ENCODE measurements around the gene XRCC5.
A peak's percentile ranks its signal among the peaks of the same experiment; 100 is the strongest.

Gene XRCC5

DNA sequence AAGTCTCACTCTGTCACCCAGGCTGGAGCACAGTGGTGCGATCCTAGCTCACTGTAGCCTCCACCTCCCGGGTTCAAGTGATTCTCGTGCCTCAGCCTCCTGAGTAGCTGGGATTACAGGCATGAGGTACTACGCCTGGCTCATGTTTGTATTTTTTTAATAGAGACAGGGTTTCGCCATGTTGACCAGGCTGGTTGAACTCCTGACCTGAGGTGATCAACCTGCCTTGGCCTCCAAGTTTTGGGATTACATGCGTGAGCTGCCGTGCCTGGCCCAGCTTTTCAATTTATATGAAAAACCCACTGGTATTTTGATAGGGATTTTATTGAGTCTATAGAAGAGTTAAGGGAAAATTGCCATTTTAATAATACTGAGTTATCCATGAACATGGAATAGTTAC lies 63.3 kb downstream of the XRCC5 start:
- DNase-seq (ENCODE audit: insufficient read length, low spot score) (no peak), FAIRE-seq (peak; percentile 23)
- no peak for TF ChIP-seq PAX5 (IDR thresholded peaks at IDR 0.05; ENCODE audit: insufficient read depth, low read length, severe bottlenecking)

DNA sequence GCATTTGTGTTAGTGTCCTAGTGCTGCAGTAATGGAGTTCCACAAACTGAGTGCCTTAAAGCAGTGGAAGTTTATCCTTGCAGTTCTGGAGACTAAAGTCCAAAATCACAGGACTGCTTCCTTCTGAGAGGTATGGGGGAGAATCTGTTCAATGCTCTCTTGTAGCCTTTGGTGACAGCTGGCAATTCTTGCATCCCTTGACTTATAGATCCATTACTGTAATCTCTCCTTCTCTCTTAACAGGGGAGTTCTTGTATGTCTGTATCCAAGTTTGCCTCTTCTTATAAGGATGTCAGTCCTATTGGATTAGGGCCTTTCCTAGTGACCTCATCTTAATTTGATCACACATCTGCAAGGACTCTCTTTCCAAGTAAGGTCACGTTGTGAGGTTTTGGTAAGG lies 69.9 kb downstream of the XRCC5 start:
- FAIRE-seq (no peak), DNase-seq (ENCODE audit: insufficient read length, low spot score) (no peak)
- TF ChIP-seq POU2F2 (IDR thresholded peaks at IDR 0.05; ENCODE audit: low read depth, low read length) (no peak), PAX5 (IDR thresholded peaks at IDR 0.05; ENCODE audit: insufficient read depth, low read length, severe bottlenecking) (no peak), POLR2A (IDR thresholded peaks at IDR 0.05; ENCODE audit: low read depth, low read length) (no peak), POLR2AphosphoS5 (IDR thresholded peaks at IDR 0.05; ENCODE audit: low read depth, low read length) (no peak), TAF1 (IDR thresholded peaks at IDR 0.05; ENCODE audit: low read depth, low read length) (no peak), SPI1 (IDR thresholded peaks at IDR 0.05; ENCODE audit: low read depth, low read length) (no peak)

DNA sequence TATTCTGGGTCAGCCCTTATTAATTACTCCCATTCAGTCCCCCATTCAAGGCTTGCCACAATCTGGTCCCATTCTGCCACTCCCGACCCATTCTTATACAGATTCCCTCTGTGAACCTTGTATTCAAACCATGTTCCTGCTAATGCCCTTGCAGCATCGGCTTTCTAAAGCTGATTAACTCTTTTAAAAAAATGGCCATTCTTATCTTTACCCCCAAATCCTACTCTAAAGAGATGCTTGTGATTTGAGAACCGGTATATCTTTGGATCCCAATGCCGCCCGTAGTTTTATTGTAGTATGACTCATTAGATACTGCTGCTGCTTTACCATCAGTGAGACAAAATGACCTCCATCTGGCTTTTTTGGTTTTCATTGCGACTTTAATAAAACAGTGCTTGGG lies 72.2 kb downstream of the XRCC5 start:
- FAIRE-seq (no peak), DNase-seq (ENCODE audit: insufficient read length, low spot score) (no peak)
- TF ChIP-seq POLR2AphosphoS5 (IDR thresholded peaks at IDR 0.05; ENCODE audit: low read depth, low read length): no peak
- no peak for TF ChIP-seq POLR2A (IDR thresholded peaks at IDR 0.05; ENCODE audit: low read depth, low read length)
- TF ChIP-seq TAF1 (IDR thresholded peaks at IDR 0.05; ENCODE audit: low read depth, low read length): no peak
- TF ChIP-seq SPI1 (IDR thresholded peaks at IDR 0.05; ENCODE audit: low read depth, low read length): no peak
- TF ChIP-seq PAX5 (IDR thresholded peaks at IDR 0.05; ENCODE audit: insufficient read depth, low read length, severe bottlenecking): no peak
- no peak for TF ChIP-seq POU2F2 (IDR thresholded peaks at IDR 0.05; ENCODE audit: low read depth, low read length)

DNA sequence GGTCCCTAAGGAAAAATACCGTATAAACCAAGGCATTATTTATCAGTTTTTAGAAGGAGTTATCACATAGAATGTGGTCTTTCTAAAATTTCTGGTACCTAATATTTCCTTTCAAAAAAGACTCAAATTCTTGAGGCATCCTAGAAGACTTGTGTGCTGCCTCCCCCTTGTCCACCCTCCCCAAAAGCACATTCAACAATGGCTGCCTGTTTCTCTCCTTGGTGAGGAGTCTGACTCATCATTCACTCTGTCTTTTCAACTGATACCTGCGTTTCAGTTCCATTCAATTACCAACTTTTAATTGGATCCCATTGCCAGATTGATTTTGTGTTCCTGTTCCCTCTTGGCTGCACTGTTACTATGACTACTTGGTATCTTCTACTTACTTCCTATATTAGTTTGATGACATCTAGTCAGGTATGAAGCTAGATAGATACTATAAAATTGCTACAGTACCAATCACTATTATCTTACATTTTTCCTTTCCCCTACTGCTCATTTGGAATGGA lies 72.9 kb downstream of the XRCC5 start:
- FAIRE-seq (peak; percentile 16), DNase-seq (ENCODE audit: insufficient read length, low spot score) (no peak)
- TF ChIP-seq POLR2AphosphoS5 (IDR thresholded peaks at IDR 0.05; ENCODE audit: low read depth, low read length) (no peak), POU2F2 (IDR thresholded peaks at IDR 0.05; ENCODE audit: low read depth, low read length) (no peak), PAX5 (IDR thresholded peaks at IDR 0.05; ENCODE audit: insufficient read depth, low read length, severe bottlenecking) (no peak), POLR2A (IDR thresholded peaks at IDR 0.05; ENCODE audit: low read depth, low read length) (no peak), TAF1 (IDR thresholded peaks at IDR 0.05; ENCODE audit: low read depth, low read length) (no peak), SPI1 (IDR thresholded peaks at IDR 0.05; ENCODE audit: low read depth, low read length) (no peak)

DNA sequence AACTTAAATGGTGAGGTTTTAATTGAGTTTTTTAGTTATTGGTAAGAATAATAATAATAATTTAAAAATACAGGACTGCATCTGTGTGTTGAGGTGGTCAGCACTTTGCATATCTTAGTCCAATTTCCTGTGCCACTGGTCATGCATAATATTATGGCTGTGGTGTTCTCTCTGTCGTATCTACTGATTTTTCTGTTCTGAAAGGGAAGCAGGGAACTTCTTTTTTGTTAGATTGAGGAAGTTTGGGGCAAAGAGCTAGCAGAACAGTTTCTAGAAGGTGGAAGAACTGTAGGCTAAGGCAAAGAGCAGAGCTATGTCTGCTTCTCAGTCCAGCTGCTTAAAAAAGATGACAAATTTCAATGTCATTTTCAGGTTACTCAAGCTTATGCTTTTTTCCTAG lies 74.3 kb downstream of the XRCC5 start:
- FAIRE-seq (peak; percentile 51), DNase-seq (ENCODE audit: insufficient read length, low spot score) (no peak)
- TF ChIP-seq TAF1 (IDR thresholded peaks at IDR 0.05; ENCODE audit: low read depth, low read length): no peak
- TF ChIP-seq POU2F2 (IDR thresholded peaks at IDR 0.05; ENCODE audit: low read depth, low read length): 0 out of 2 replicates have a peak, but pooled peaks have one; percentile 40

DNA sequence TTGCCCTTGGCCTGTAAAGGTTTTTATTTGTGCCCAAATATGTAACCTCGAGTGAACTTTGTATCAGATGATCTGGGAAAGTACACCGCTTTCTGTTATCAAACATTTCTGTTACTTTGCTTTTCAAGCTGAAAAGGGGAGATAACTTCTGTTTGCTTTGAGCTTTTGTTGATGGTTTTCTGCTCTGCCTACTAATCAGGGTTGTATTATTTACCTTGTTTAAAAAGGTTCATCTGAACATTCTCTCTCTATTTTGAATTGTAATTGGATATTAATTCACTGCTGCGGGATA lies 79.4 kb downstream of the XRCC5 start:
- TF ChIP-seq TAF1 (IDR thresholded peaks at IDR 0.05; ENCODE audit: low read depth, low read length): no peak
- DNase-seq (ENCODE audit: insufficient read length, low spot score) (no peak), FAIRE-seq (no peak)

DNA sequence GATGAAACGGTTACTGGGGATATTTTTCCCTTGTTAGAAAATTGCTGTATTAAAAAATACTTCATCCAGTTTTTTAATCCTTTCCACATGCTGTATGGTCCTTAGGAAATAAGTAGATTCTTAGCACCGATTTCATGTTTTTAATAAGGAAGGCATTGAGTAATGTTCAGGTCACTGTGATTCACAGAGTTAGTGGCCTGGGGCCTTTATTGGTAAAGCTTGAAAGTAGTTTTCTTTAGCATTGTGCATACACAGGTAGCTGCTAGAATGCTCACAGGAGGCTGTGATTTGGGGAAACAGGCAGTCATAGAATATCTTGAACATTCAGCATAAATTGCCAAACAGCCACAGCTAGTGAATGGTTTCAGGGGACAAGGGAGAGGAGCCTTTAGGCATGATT lies 79.8 kb downstream of the XRCC5 start:
- no peak for FAIRE-seq
- DNase-seq (ENCODE audit: insufficient read length, low spot score): no peak
- TF ChIP-seq PAX5 (IDR thresholded peaks at IDR 0.05; ENCODE audit: insufficient read depth, low read length, severe bottlenecking) (no peak), POU2F2 (IDR thresholded peaks at IDR 0.05; ENCODE audit: low read depth, low read length) (no peak), TAF1 (IDR thresholded peaks at IDR 0.05; ENCODE audit: low read depth, low read length) (no peak), POLR2AphosphoS5 (IDR thresholded peaks at IDR 0.05; ENCODE audit: low read depth, low read length) (no peak), POLR2A (IDR thresholded peaks at IDR 0.05; ENCODE audit: low read depth, low read length) (no peak), SPI1 (IDR thresholded peaks at IDR 0.05; ENCODE audit: low read depth, low read length) (no peak)

DNA sequence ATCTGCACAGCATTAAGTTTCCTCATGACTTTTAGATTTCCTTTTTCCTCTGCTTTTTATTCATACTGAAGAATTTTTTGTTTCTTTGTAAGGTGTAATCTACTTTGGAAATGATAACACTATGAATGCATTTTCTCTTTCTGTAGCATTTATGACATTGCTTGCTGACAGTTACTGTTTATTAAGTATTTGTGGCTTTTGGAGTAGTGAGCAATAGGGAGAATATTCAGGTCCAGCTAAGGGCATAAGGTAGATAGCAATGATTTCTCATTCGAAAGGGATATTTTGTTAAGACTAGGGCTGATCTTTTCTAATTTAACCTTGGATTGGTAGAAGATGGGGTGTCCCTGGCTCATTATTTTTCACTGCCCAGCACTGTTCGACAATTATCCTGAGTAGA lies 80.3 kb downstream of the XRCC5 start:
- no peak for FAIRE-seq
- TF ChIP-seq PAX5 (IDR thresholded peaks at IDR 0.05; ENCODE audit: insufficient read depth, low read length, severe bottlenecking): no peak
- no peak for TF ChIP-seq POU2F2 (IDR thresholded peaks at IDR 0.05; ENCODE audit: low read depth, low read length)
- TF ChIP-seq TAF1 (IDR thresholded peaks at IDR 0.05; ENCODE audit: low read depth, low read length): no peak
- TF ChIP-seq SPI1 (IDR thresholded peaks at IDR 0.05; ENCODE audit: low read depth, low read length): no peak
- DNase-seq (ENCODE audit: insufficient read length, low spot score): no peak

DNA sequence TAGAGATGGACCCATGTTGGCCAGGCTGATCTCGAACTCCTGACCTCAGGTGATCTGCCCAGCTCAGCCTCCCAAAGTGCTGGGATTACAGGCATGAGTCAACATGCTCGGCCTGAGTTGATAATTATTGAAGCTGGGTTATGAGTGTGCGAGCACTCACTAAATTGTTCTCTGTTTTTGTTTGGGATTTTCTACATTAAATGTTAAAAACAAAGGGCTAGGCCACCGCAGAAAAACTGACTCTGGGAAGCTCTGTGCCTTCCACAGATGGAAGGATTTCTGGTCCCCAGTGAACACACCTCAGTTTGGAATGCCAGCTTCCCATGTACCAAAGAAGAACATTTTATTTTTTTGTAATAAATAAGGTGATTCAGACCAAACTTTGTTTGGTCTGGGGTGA lies 83.0 kb downstream of the XRCC5 start:
- no peak for FAIRE-seq
- DNase-seq (ENCODE audit: insufficient read length, low spot score): no peak
- TF ChIP-seq POLR2A (IDR thresholded peaks at IDR 0.05; ENCODE audit: low read depth, low read length): no peak
- TF ChIP-seq SPI1 (IDR thresholded peaks at IDR 0.05; ENCODE audit: low read depth, low read length): no peak
- TF ChIP-seq TAF1 (IDR thresholded peaks at IDR 0.05; ENCODE audit: low read depth, low read length): no peak
- no peak for TF ChIP-seq PAX5 (IDR thresholded peaks at IDR 0.05; ENCODE audit: insufficient read depth, low read length, severe bottlenecking)
- no peak for TF ChIP-seq POLR2AphosphoS5 (IDR thresholded peaks at IDR 0.05; ENCODE audit: low read depth, low read length)
- no peak for TF ChIP-seq POU2F2 (IDR thresholded peaks at IDR 0.05; ENCODE audit: low read depth, low read length)

DNA sequence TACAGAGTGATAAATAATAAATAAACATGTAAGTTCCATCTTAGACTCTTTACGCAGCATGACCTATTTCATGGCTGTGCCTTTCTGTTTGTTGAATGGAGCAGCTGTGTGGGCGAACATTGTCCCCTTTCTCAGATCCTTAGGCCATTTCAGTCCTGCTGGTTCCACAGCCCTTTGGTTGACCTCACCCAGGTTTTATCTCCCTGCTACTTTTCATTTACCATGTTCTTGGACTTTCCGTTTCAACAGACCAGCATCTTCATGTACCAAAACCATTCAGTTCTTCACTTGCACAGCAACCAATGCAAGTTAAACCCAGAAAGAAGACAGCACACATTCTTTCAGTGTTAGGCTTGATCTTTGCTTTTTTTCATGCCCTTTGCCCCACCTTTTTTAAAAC lies 83.8 kb downstream of the XRCC5 start:
- no peak for TF ChIP-seq POLR2A (IDR thresholded peaks at IDR 0.05; ENCODE audit: low read depth, low read length)
- TF ChIP-seq TAF1 (IDR thresholded peaks at IDR 0.05; ENCODE audit: low read depth, low read length): no peak
- no peak for TF ChIP-seq POU2F2 (IDR thresholded peaks at IDR 0.05; ENCODE audit: low read depth, low read length)
- TF ChIP-seq SPI1 (IDR thresholded peaks at IDR 0.05; ENCODE audit: low read depth, low read length): no peak
- FAIRE-seq: no peak
- no peak for DNase-seq (ENCODE audit: insufficient read length, low spot score)

DNA sequence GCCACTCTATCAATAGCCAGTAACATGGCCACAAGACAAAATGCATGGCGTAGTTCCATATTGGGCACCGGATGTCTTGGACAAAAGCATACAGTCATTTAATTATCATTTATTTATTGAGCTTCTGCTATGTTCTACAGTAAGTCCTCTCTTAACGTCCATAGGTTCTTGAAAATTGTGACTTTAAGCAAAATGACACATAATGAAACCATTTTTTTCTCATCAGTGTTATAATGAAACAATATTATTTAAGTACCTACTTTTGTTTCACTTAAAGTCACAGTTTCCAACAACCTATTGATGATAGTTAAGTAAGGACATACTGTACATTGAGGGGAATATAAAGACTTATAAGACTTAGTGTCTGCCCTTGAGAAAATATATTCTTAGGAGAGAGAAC lies 84.9 kb downstream of the XRCC5 start:
- FAIRE-seq: peak; percentile 62
- DNase-seq (ENCODE audit: insufficient read length, low spot score): no peak
- TF ChIP-seq TAF1 (IDR thresholded peaks at IDR 0.05; ENCODE audit: low read depth, low read length): no peak
- TF ChIP-seq PAX5 (IDR thresholded peaks at IDR 0.05; ENCODE audit: insufficient read depth, low read length, severe bottlenecking): no peak

Measured in GM12891 (cell line).